HG02938 (cell line): Measurements from ENCODE around the gene ATP6V1B1.

Experiments used
- ATAC-seq: cut with Tn5 transposase; IDR thresholded peaks from one replicate; pipeline ENCODE4 v1.9.1; 2021; ENCODE audit warnings: mild to moderate bottlenecking, moderate library complexity; ENCODE audit not compliant: unreplicated experiment

Gene ATP6V1B1

GRCh38 chr2:70943205-70943871, 7.6 kb downstream of the ATP6V1B1 start:
- ATAC-seq, result no peak

GRCh38 chr2:70944111-70944690, 8.5 kb downstream of the ATP6V1B1 start:
- no peak for ATAC-seq

- ATAC-seq, result no peak
Observed at GRCh38 chr2:70946832-70947442, 11.2 kb downstream of the ATP6V1B1 start.

GRCh38 chr2:70947556-70948184, 12.0 kb downstream of the ATP6V1B1 start:
- no peak for ATAC-seq

GRCh38 chr2:70948337-70949003, 12.8 kb downstream of the ATP6V1B1 start:
- ATAC-seq, result peak; percentile 83

- no peak for ATAC-seq
Observed at GRCh38 chr2:70949086-70949485, 13.4 kb downstream of the ATP6V1B1 start.

GRCh38 chr2:70954886-70955285, 19.2 kb downstream of the ATP6V1B1 start:
- no peak for ATAC-seq

GRCh38 chr2:70956141-70956540, 20.4 kb downstream of the ATP6V1B1 start:
- no peak for ATAC-seq

- ATAC-seq, result no peak
Observed at GRCh38 chr2:70957798-70958197, 22.1 kb downstream of the ATP6V1B1 start.

- ATAC-seq, result no peak
Observed at GRCh38 chr2:70958759-70959158, 23.1 kb downstream of the ATP6V1B1 start.

- no peak for ATAC-seq
Observed at GRCh38 chr2:70959271-70959761, 23.6 kb downstream of the ATP6V1B1 start.

- no peak for ATAC-seq
Observed at GRCh38 chr2:70959851-70960832, 24.4 kb downstream of the ATP6V1B1 start.

GRCh38 chr2:70960833-70961647, 25.3 kb downstream of the ATP6V1B1 start:
- no peak for ATAC-seq

- no peak for ATAC-seq
Observed at GRCh38 chr2:70961648-70961994, 25.9 kb downstream of the ATP6V1B1 start.

GRCh38 chr2:70962211-70962884, 26.6 kb downstream of the ATP6V1B1 start:
- no peak for ATAC-seq

- ATAC-seq, result no peak
Observed at GRCh38 chr2:70962885-70963878, 27.5 kb downstream of the ATP6V1B1 start.

GRCh38 chr2:70964133-70964532, 28.4 kb downstream of the ATP6V1B1 start:
- no peak for ATAC-seq
